Amniotic epithelial cell (primary cell): ENCODE measurements around the gene POLR2J3.
"Not testable (repeated sequence)": the region's sequence is repeated elsewhere in the genome, so short reads cannot be mapped to it uniquely, and the experiment has no call there.

Source experiments
- DNase-seq: peaks from one replicate; pipeline ENCODE4 v3.0.0-alpha.2; 2010; ENCODE audit warnings: low read depth

Gene POLR2J3

GRCh38 chr7:102520797-102521196 lies 51.6 kb downstream of the POLR2J3 start:
- DNase-seq = not testable (repeated sequence)

- DNase-seq = not testable (repeated sequence)
Observed at GRCh38 chr7:102517550-102518147, 54.7 kb downstream of the POLR2J3 start, which contains the start of gene RASA4B. Gene RASA4B (minus strand): TSS chr7:102517777. CDS start chr7:102517710, 67 bp downstream.
